Neural progenitor cell (in vitro differentiated cells): ENCODE measurements around the gene UNC13D. TPM values are rescaled to one million over a fixed set of nuclear protein-coding genes. Genes with fewer than 3 reads are reported as not detected.
A peak's percentile ranks its signal among the peaks of the same experiment; 100 is the strongest.

Experiments
- DNase-seq: peaks from one replicate; pipeline ENCODE4 v3.0.0-alpha.2; 2016; ENCODE audit warnings: low spot score
- H2AFZ ChIP-seq: fragments of 200-600 bp; sonication (generic); replicated peaks from 2 replicates; pipeline ENCODE4 v1.6.1; 2016; ENCODE audit warnings: antibody characterized with exemption
- H3F3A ChIP-seq: fragments of 200-600 bp; sonication (generic); 2 replicates; pipeline ENCODE4 v1.6.1; 2016; ENCODE audit warnings: antibody characterized with exemption, low read depth
- H3K27ac ChIP-seq: fragments of 200-600 bp; sonication (generic); 2 replicates; pipeline ENCODE4 v1.5.1; 2016; ENCODE audit warnings: mild to moderate bottlenecking
- H3K27me3 ChIP-seq: fragments of 200-600 bp; sonication (generic); 2 replicates; pipeline ENCODE4 v1.6.1; 2016; ENCODE audit warnings: mild to moderate bottlenecking, moderate library complexity
- H3K36me3 ChIP-seq: fragments of 200-600 bp; sonication (generic); 2 replicates; pipeline ENCODE4 v1.5.1; 2016
- H3K4me1 ChIP-seq: fragments of 200-600 bp; sonication (generic); 2 replicates; pipeline ENCODE4 v1.6.1; 2016; ENCODE audit warnings: mixed run types
- H3K4me2 ChIP-seq: fragments of 200-600 bp; sonication (generic); 2 replicates; pipeline ENCODE4 v1.6.1; 2016
- H3K4me3 ChIP-seq: fragments of 200-600 bp; sonication (generic); 2 replicates; pipeline ENCODE4 v1.5.1; 2016
- H3K79me2 ChIP-seq: fragments of 200-600 bp; sonication (generic); 2 replicates; pipeline ENCODE4 v1.6.1; 2016; ENCODE audit warnings: low read depth
- H3K9ac ChIP-seq: fragments of 200-600 bp; sonication (generic); 2 replicates; pipeline ENCODE4 v1.6.1; 2016
- H3K9me3 ChIP-seq: fragments of 200-600 bp; sonication (generic); 2 replicates; pipeline ENCODE4 v1.5.1; 2016; ENCODE audit warnings: low read depth
- H4K20me1 ChIP-seq: fragments of 200-600 bp; sonication (generic); 2 replicates; pipeline ENCODE4 v1.6.1; 2016; ENCODE audit warnings: low read depth
- H3K27ac Mint-ChIP-seq: 3 replicates; pipeline ENCODE4 v1.8.0; 2021; ENCODE audit warnings: mixed read lengths
- H3K27me3 Mint-ChIP-seq: 2 replicates; pipeline ENCODE4 v1.8.0; 2022; ENCODE audit warnings: low read depth, mild to moderate bottlenecking, inconsistent platforms, moderate library complexity, mixed read lengths; ENCODE audit not compliant: insufficient read depth
- H3K36me3 Mint-ChIP-seq: 3 replicates; pipeline ENCODE4 v1.8.0; 2021; ENCODE audit warnings: mixed read lengths
- H3K4me1 Mint-ChIP-seq: 3 replicates; pipeline ENCODE4 v1.8.0; 2021; ENCODE audit warnings: mixed read lengths
- H3K4me3 Mint-ChIP-seq: 3 replicates; pipeline ENCODE4 v1.8.0; 2021; ENCODE audit warnings: mild to moderate bottlenecking, moderate library complexity, mixed read lengths
- H3K9me3 Mint-ChIP-seq: 3 replicates; pipeline ENCODE4 v1.8.0; 2020; ENCODE audit warnings: mixed read lengths
- EZH2 ChIP-seq: fragments of 200-600 bp; sonication (generic); IDR thresholded peaks from 2 replicates; pipeline ENCODE4 v1.6.1; 2017; ENCODE audit warnings: antibody characterized with exemption, mild to moderate bottlenecking, moderate library complexity
- EZH2phosphoT487 ChIP-seq: fragments of 200-600 bp; sonication (generic); IDR thresholded peaks from 2 replicates; pipeline ENCODE4 v1.6.1; 2017; ENCODE audit warnings: antibody characterized with exemption
- total RNA-seq: library from RNA; depleted of rRNA; stranded (reverse); fragments of >200 nt; gene quantifications from 2 replicates; pipeline ENCODE4 v1.2.3, GENCODE V29; 2015; ENCODE audit warnings: low replicate concordance
- TF ChIP-seq, protein P1 (sequence below): fragments of 200-600 bp; sonication (generic); IDR thresholded peaks from 2 replicates; pipeline ENCODE4 v1.5.1; 2017; ENCODE audit warnings: antibody characterized with exemption, mild to moderate bottlenecking

UNC13D gene
- total RNA-seq, 1 donor from 2014 or later: 0.09 TPM

DNA sequence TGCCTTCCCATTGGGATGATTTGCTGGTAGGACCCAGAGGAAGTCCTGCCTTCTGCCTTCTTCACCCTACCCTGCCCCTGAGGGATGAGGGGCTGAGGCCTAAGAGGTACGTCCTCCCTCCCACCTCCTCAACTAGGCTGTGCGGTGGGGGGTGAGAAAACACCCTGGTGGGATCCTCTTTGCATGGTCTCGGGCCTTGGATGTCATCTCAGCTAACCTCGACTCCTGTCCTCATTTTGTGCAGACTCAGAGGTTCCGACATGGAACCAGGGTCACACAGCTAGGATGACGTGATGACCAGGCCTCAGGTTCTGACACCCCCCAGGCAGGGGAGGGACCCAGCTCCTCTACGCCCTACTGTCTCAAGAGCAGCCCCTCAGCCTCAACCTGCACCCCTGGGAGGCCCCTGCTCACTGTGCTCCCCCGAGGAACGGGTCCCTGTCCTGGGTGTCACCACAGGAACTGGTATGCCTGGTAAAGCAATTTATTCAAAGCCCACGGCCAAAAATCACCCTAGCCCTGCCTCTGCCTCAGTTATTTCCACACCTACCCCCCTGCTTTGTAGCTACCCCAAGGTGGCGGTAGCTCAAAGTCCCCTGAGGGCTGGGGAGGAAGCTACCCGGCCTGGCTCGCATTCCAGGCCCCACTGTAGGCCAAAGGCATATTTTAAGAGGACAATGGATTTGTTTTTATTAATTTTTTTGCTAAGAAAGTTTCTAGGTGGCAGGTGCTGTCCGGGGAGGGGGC lies 17.5 kb downstream of the UNC13D start:
- DNase-seq: no peak
- Mint-ChIP-seq H3K27ac (no peak overlapping the region), H3K9me3 (no peaks in the 10 kb centered on the region), H3K36me3 (peaks cover 3% of the 10 kb centered on the region), H3K4me3 (no peak overlapping the region), H3K27me3 (peaks cover 9% of the 10 kb centered on the region), H3K4me1 (peaks cover 14% of the 10 kb centered on the region)
- Histone ChIP-seq H3K4me1 (peaks cover 19% of the 10 kb centered on the region), H4K20me1 (no peaks in the 10 kb centered on the region), H3F3A (peaks cover 21% of the 10 kb centered on the region), H3K27ac (peak overlapping the region; percentile 83), H3K27me3 (no peaks in the 10 kb centered on the region), H3K4me2 (peak overlapping the region; percentile 70), H2AFZ (no peak overlapping the region), H3K4me3 (no peak overlapping the region), H3K9ac (no peak overlapping the region), H3K9me3 (no peaks in the 10 kb centered on the region), H3K79me2 (no peaks in the 10 kb centered on the region), H3K36me3 (no peaks in the 10 kb centered on the region)
- TF ChIP-seq EZH2: no peak
- no peak for TF ChIP-seq EZH2phosphoT487
- TF ChIP-seq, protein P1, sequence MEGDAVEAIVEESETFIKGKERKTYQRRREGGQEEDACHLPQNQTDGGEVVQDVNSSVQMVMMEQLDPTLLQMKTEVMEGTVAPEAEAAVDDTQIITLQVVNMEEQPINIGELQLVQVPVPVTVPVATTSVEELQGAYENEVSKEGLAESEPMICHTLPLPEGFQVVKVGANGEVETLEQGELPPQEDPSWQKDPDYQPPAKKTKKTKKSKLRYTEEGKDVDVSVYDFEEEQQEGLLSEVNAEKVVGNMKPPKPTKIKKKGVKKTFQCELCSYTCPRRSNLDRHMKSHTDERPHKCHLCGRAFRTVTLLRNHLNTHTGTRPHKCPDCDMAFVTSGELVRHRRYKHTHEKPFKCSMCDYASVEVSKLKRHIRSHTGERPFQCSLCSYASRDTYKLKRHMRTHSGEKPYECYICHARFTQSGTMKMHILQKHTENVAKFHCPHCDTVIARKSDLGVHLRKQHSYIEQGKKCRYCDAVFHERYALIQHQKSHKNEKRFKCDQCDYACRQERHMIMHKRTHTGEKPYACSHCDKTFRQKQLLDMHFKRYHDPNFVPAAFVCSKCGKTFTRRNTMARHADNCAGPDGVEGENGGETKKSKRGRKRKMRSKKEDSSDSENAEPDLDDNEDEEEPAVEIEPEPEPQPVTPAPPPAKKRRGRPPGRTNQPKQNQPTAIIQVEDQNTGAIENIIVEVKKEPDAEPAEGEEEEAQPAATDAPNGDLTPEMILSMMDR: no peak

DNA sequence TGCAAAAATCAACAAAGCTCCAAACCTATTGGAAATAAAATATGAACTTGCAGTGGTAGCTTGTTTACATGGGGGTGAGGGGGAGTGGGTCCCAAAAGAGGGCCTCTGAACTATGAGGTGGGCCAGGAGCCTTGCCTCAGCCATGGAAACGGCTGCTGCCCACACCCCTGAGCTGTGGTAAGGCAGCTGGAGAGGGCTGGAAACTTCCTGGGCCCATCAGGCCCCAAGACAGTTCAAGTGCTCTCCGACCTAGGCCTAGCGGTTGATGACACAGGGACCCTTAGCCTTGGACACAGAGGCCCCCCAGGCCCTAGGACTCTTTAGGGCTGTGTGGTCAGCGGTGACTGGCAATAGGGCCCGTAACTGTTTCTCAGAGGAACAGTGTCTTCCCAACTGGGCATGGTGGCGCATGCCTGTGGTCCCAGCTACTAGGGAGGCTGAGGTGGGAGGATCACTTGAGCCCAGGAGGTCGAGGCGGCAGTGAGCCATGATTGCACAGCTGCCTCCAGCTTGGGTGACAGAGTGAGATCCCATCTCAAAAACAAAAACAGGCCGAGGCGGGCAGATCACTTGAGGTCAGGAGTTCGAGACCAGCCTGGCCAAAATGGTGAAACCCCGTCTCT lies 18.3 kb downstream of the UNC13D start:
- H3K36me3 ChIP-seq: no peaks in the 10 kb centered on the region
- Mint-ChIP-seq H3K27me3 (peaks cover 7% of the 10 kb centered on the region), H3K4me1 (peaks cover 14% of the 10 kb centered on the region), H3K36me3 (peaks cover 9% of the 10 kb centered on the region), H3K9me3 (no peaks in the 10 kb centered on the region), H3K27ac (no peak overlapping the region), H3K4me3 (no peak overlapping the region)
- no peak overlapping the region for H3K4me3 ChIP-seq
- no peaks in the 10 kb centered on the region for H4K20me1 ChIP-seq
- TF ChIP-seq, protein P1: no peak
- no peak for TF ChIP-seq EZH2
- no peak for TF ChIP-seq EZH2phosphoT487
- H3K4me2 ChIP-seq: no peak overlapping the region
- peak overlapping the region; percentile 20 for H3K27ac ChIP-seq
- no peak for DNase-seq
- peaks cover 21% of the 10 kb centered on the region for H3F3A ChIP-seq
- no peaks in the 10 kb centered on the region for H3K27me3 ChIP-seq
- no peaks in the 10 kb centered on the region for H3K79me2 ChIP-seq
- H3K4me1 ChIP-seq: peaks cover 19% of the 10 kb centered on the region
- no peak overlapping the region for H3K9ac ChIP-seq
- H2AFZ ChIP-seq: no peak overlapping the region
- H3K9me3 ChIP-seq: no peaks in the 10 kb centered on the region

DNA sequence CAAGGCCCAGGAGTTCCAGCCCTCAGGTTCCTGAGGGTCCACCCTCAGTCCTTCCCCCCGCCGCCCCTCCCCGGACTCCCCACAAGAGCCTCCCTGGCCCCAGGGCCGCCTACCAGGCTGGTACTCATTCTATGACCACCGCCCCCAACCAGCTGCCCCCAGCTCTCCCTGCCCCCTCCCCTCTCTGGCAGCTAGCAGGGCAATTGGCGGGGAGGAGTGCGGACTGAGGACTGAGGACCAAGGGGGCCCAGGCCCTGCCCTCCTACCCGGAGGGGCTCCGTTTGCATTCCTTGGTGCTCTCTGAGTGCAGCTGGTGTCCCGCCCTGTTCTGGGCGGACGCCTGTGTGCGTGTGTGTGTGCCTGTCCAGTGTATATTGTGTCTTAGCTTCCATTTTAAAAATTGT lies 19.1 kb downstream of the UNC13D start:
- Mint-ChIP-seq H3K9me3 (no peaks in the 10 kb centered on the region), H3K27ac (no peak overlapping the region), H3K36me3 (peaks cover 11% of the 10 kb centered on the region), H3K4me3 (no peak overlapping the region), H3K4me1 (peaks cover 14% of the 10 kb centered on the region), H3K27me3 (peaks cover 7% of the 10 kb centered on the region)
- TF ChIP-seq, protein P1: no peak
- no peak for TF ChIP-seq EZH2
- no peak for TF ChIP-seq EZH2phosphoT487
- peak overlapping the region; percentile 20 for H3K27ac ChIP-seq
- no peaks in the 10 kb centered on the region for H3K79me2 ChIP-seq
- H3K4me1 ChIP-seq: peaks cover 16% of the 10 kb centered on the region
- no peak overlapping the region for H3K9ac ChIP-seq
- H3K9me3 ChIP-seq: no peaks in the 10 kb centered on the region
- no peak for DNase-seq
- no peaks in the 10 kb centered on the region for H3K36me3 ChIP-seq
- H2AFZ ChIP-seq: no peak overlapping the region
- H3F3A ChIP-seq: peaks cover 21% of the 10 kb centered on the region
- no peak overlapping the region for H3K4me3 ChIP-seq
- no peaks in the 10 kb centered on the region for H4K20me1 ChIP-seq
- no peak overlapping the region for H3K4me2 ChIP-seq
- H3K27me3 ChIP-seq: no peaks in the 10 kb centered on the region
